Panc1 (cell line): ENCODE results near the gene C1RL. TPM values are rescaled to one million over a fixed set of nuclear protein-coding genes. Genes with fewer than 3 reads are reported as not detected.

ENCODE experiments used
- ATAC-seq: fragments of 200-7000 bp; cut with Tn5 transposase; 2 replicates; pipeline ENCODE4 v1.9.1; 2020; ENCODE audit warnings: mild to moderate bottlenecking, moderate library complexity
- BruUV-seq: library from RNA; stranded (reverse); fragments of 400-500 nt; replicated peaks from 2 replicates; lab custom pipeline; 2021; lab: Mats Ljungman, UMichigan
- CTCF ChIA-PET: fragments of 300-600 bp; sonication (Branson Sonifier 250); formaldehyde crosslinking; loops from one replicate; lab custom pipeline; 2022; ENCODE audit warnings: antibody characterized with exemption; lab: Charles Lee
- POLR2A ChIA-PET: fragments of 300-600 bp; sonication (Branson Sonifier 250); formaldehyde crosslinking; loops from one replicate; lab custom pipeline; 2022; ENCODE audit warnings: antibody characterized with exemption; lab: Charles Lee
- DNase-seq: peaks from one replicate; pipeline ENCODE4 v3.0.0-alpha.2; 2010; ENCODE audit warnings: low read depth, low spot score
- H3K27ac ChIP-seq: 2 replicates; pipeline ENCODE4 v1.5.1; 2011; ENCODE audit warnings: mild to moderate bottlenecking, low read length, inconsistent platforms
- H3K27me3 ChIP-seq: fragments of 200-500 bp; sonication (Bioruptor generic); 2 replicates; pipeline ENCODE4 v1.6.0; 2014; ENCODE audit warnings: low read length, inconsistent platforms; ENCODE audit not compliant: control insufficient read depth, insufficient read depth
- H3K36me3 ChIP-seq: fragments of 200-500 bp; sonication (Bioruptor generic); 2 replicates; pipeline ENCODE4 v1.5.1; 2014; ENCODE audit warnings: inconsistent platforms, mild to moderate bottlenecking, low read length, moderate library complexity; ENCODE audit not compliant: control insufficient read depth, insufficient read depth
- H3K4me1 ChIP-seq: 2 replicates; pipeline ENCODE4 v1.5.1; 2011; ENCODE audit warnings: inconsistent platforms, mild to moderate bottlenecking, low read length, moderate library complexity; ENCODE audit not compliant: control insufficient read depth, insufficient read depth
- H3K4me3 ChIP-seq, 2 experiments: 2 replicates each; pipeline ENCODE4 v1.5.1; 2011 to 2012; ENCODE audit warnings: low read depth in 2 of 2, low read length in 2 of 2, mild to moderate bottlenecking in 2 of 2, inconsistent platforms in 1 of 2, moderate library complexity in 1 of 2
- H3K9me3 ChIP-seq: fragments of 200-500 bp; sonication (Bioruptor generic); 2 replicates; pipeline ENCODE4 v1.5.1; 2014; ENCODE audit warnings: low read depth, mild to moderate bottlenecking, inconsistent platforms, low read length, moderate library complexity; ENCODE audit not compliant: control insufficient read depth, insufficient read depth
- CTCF ChIP-seq: fragments of 450-650 bp; IDR thresholded peaks from 2 replicates; pipeline ENCODE4 v1.5.1; 2017; ENCODE audit warnings: mild to moderate bottlenecking
- POLR2AphosphoS5 ChIP-seq: IDR thresholded peaks from 2 replicates; pipeline ENCODE4 v1.6.1; 2012; ENCODE audit warnings: mild to moderate bottlenecking, low read depth, low read length, moderate library complexity
- REST ChIP-seq, 2 experiments: IDR thresholded peaks; 2 replicates each; pipeline ENCODE4 v1.6.1; 2011 to 2012; ENCODE audit warnings: low read depth in 2 of 2, control low read depth in 1 of 2, low read length in 1 of 2, mild to moderate bottlenecking in 1 of 2, moderate library complexity in 1 of 2; ENCODE audit not compliant: insufficient read depth in 1 of 2
- SIN3A ChIP-seq: IDR thresholded peaks from 2 replicates; pipeline ENCODE4 v1.6.1; 2012; ENCODE audit warnings: low read depth, mild to moderate bottlenecking, low read length, moderate library complexity, borderline replicate concordance; ENCODE audit not compliant: insufficient read depth
- TCF7L2 ChIP-seq: IDR thresholded peaks from 2 replicates; pipeline ENCODE4 v1.6.1; 2011; ENCODE audit warnings: mild to moderate bottlenecking, low read depth, low read length, inconsistent platforms
- in situ Hi-C: cut with HindIII; loops from 2 replicates; pipeline ENCODE4 v1.10.0; 2016; ENCODE audit warnings: low sequenced_read_pairs, low pct_unique_long_range_greater_than_20kb
- intact Hi-C: fragments of 100-400 bp; cut with micrococcal nuclease; formaldehyde crosslinking; loops from one replicate; pipeline ENCODE4 v1.10.0; 2022; ENCODE audit not compliant: unreplicated experiment
- total RNA-seq: library from RNA; stranded (reverse); gene quantifications from one replicate; pipeline ENCODE4 v1.2.1, GENCODE V29; 2021; ENCODE audit not compliant: unreplicated experiment

C1RL gene
- total RNA-seq, 1 experiment from 2014 or later, result 10.7 TPM

- in situ Hi-C loops, result no loop called here
- no peaks in the 10 kb centered on the region for H3K36me3 ChIP-seq
- TF ChIP-seq TCF7L2, result no peak
- no peak for TF ChIP-seq REST (IDR thresholded peaks at IDR 0.05; ENCODE audit: insufficient read depth in 1 of 2, low read depth in 2 of 2, low read length in 1 of 2)
- no peak for TF ChIP-seq POLR2AphosphoS5
- no peak for TF ChIP-seq SIN3A
- TF ChIP-seq CTCF, result no peak
- BruUV-seq, result no TSS peak
- intact Hi-C loops, result loop anchor here (10.0 kb wide), 1 partner anchor 172 kb away; the partner anchor contains the start of genes C12orf57 and RNU7-1
- no peaks in the 10 kb centered on the region for H3K4me1 ChIP-seq
- ATAC-seq (no peak), DNase-seq (no peak)
- no peaks in the 10 kb centered on the region for H3K9me3 ChIP-seq
- ChIA-PET CTCF (no interaction called here), POLR2A (no interaction called here)
- H3K27me3 ChIP-seq, result no peaks in the 10 kb centered on the region
- H3K27ac ChIP-seq, result no peak overlapping the region
- no peak overlapping the region for H3K4me3 ChIP-seq
Measured at GRCh38 chr12:7116916-7117315, 7.9 kb upstream of the C1RL start.

GRCh38 chr12:7116196-7116595, 7.2 kb upstream of the C1RL start:
- no peaks in the 10 kb centered on the region for H3K36me3 ChIP-seq
- in situ Hi-C loops, result no loop called here

More at GRCh38 chr12:7116196-7116595, 7.2 kb upstream of the C1RL start:
- Histone ChIP-seq H3K27ac (no peak overlapping the region), H3K4me3 (no peak overlapping the region), H3K4me1 (no peaks in the 10 kb centered on the region), H3K27me3 (no peaks in the 10 kb centered on the region), H3K9me3 (no peaks in the 10 kb centered on the region)
- TF ChIP-seq CTCF (no peak), REST (IDR thresholded peaks at IDR 0.05; ENCODE audit: insufficient read depth in 1 of 2, low read depth in 2 of 2, low read length in 1 of 2) (no peak), SIN3A (no peak), TCF7L2 (no peak), POLR2AphosphoS5 (no peak)
- POLR2A ChIA-PET, result no interaction called here
- CTCF ChIA-PET, result no interaction called here
- BruUV-seq, result no TSS peak
- intact Hi-C loops, result loop anchor here (10.0 kb wide), 1 partner anchor 171 kb away; the partner anchor contains the start of genes C12orf57 and RNU7-1
- ATAC-seq, result no peak
- no peak for DNase-seq
